Superior temporal gyrus (tissue), 1 donor: Measurements from ENCODE around the gene TMEM19.

ENCODE experiments used
- DNase-seq: peaks from one replicate; pipeline ENCODE4 v3.0.0-alpha.2; 2016; ENCODE audit errors: extremely low spot score

The TMEM19 gene

DNA sequence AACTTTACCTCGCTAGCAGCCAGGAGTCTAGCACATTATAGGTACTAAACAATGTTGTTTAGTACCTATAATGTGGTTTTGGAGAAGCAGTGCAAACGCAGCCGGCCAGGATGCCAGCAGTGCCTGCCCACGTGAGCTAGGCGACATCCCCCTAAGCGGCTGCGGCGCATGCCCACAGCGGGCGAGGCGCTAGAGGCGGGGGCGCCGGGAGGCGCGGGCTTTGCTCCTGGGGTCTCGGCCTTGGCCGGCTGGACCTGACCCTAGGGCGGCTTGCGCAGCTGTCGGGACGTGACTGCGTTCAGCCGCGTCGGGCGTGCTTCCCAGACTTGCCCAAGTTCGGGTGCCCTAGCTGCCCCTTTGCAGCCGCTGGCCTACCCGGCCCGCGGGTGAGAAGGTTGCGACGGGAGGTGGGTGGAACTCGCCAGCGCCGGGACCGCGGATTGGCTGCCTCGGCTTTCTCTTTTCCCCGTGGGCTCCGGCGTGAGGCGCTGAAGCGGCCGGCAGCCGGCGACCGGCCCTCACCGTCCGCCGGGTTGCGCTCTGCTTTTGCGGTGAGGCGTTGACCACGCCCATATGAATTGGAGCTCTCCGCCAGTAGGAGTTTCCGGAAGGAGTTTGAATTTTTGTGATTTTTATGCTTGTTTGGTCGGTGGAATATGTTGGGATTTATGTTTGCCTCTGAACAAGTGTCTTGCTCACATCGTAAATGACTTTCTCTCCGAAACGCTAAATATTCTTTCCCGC is at the start of gene TMEM19:
Gene TMEM19 (plus strand): TSS at position 169 of the 744 bp plus-strand sequence. CDS start 599 bp downstream, outside the sequence.
- peak; percentile 91 for DNase-seq

DNA sequence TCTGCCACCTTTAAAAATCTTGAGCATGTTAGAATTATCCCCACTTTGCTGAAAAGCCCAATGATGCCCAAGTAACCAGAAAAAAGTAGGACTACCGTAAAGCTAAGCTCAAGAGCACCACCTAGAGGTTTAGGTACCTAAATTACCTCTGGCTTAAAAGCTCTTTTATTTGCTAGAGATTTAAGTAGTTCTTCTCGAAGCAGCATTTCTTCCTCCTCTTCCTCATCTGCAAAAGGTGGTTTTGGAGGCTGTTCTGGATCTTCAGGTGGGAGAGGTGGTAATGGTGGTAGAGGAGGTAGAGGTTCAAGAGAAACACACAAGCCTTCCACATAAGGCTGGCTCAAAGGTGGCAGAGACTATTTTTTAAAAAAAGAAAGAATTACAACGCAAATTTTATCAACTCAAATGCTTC is 49.2 kb upstream of the TMEM19 start:
- peak; percentile 95 for DNase-seq

DNA sequence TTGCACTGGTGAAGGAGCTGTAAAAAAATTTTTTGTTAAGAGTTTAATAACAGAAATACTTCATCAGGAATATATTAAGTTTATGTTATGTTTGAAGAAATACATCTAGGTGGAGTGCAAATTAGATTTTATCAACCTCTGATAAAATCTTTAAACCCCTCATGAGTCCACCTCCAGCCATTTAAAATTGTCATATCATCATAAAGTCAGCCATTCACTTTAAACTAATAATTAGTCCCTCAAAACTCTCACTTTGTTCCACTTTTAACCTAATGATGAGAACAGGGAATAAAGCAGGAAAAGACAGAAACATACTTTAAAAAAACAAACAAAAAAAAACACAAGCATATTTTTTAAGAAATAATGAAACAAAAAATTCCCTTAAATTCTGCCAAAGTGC is 47.4 kb upstream of the TMEM19 start:
- no peak for DNase-seq

DNA sequence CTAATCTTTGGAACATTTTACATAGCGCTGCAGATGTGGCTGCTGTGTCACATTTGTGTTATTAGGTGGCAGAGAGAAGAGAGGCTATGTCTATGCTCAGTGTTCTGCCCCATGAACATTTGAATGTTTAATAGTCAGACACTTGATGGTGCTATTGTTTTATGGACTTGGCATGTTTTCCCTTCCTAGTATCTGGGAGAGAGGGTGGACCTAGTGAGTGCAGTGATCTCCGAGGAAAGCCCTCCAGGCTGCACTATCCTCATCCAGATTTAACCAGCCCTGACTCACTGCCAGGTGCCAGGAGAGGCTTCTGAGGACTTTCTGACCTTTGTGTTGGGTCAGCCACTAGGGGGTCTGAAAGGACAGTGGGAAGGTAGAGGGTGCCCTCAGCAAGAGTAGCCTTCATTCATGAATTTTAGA is 46.5 kb upstream of the TMEM19 start:
- peak; percentile 82 for DNase-seq

DNA sequence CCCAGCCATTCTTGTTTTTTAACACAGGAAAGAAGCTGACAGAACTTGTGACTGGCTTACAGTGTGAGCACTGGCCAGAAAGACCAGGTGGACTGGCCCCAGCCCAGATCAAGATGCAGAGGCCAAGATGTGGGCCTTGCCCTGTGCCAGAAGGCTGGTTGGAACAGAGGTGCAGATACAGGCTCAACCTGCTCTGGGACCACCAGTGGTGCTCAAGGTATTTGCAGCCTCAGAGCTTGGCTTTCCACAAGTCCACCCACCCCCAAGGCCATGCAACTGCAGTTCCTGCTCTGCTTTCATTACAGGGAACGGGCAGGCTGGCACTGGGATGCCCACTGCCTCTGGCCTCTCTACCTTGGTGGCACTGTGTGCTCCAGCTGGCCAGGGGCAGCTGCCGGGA is 45.6 kb upstream of the TMEM19 start:
- no peak for DNase-seq

DNA sequence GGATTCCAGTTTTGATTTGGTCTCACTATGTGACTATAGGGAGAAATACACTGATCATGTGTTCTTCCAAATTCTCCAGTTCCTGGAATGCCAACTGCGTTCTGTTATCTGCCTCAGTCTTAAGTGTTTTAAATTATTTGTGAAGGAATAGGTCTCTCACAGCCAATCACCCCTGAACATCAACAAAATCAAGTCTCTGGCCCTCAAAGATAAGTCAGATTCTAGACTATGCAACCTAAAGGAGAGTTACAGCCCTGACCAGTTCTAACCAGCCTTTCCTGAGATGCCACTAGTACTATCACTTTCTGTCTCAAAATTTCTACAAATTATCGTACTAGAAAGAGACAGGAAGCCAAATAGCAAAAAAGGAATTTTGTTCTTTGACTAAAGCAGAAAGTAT is 44.5 kb upstream of the TMEM19 start:
- no peak for DNase-seq

DNA sequence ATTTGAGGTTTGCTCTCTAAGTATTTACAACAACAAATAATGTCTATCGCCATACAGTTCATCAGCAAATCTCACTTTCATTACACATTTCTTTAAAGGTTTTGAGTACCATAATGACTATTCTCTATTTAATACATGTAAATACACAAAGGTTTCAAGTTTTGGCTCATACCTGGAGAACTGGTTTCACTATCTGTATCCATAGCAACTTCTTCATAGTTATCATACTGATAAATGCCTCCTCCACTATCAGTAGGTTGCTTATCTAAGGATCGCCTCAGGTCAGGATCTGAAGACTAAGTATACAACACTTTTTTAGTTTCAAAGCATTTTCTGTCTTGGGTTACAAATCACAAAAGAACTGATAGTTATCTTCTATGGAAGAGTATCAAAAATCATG is 43.6 kb upstream of the TMEM19 start:
- DNase-seq = no peak

DNA sequence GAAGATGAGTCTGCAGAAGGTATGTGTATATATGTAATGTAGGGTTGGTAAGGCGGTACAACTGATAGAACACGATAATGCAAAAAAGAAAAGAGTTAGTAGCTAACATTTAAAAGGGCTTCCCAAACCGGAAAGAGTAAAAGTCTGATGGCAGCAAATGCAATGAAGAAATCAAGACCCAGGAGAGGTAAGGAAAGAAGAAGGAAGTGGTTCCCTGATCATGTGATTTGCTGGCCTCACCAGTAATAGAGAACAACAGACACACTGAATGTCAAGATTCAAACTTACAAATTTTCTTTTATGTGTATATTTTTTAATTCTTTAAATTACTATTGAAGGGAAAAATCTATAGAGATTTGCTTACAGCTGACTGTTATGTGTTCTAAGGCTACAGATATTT is 40.6 kb upstream of the TMEM19 start:
- DNase-seq = no peak

DNA sequence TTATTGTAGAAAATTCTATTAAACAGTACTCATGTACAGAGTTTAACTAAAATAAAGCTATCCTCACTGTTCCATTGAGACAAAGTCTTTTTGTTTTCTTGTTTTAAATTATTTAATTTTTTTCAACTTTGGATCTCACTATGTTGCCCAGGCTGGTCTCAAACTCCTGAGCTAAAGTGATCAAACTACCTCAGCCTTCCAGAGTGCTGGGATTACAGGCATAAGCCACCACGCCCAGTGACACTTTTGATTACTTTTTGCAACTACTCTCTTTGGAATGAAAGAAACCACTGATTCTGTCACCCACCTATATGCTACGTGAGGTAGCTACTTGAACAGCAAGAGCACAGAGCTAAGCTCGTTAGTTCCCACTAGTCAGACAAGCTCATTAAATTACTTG is 39.4 kb upstream of the TMEM19 start:
- DNase-seq = no peak

DNA sequence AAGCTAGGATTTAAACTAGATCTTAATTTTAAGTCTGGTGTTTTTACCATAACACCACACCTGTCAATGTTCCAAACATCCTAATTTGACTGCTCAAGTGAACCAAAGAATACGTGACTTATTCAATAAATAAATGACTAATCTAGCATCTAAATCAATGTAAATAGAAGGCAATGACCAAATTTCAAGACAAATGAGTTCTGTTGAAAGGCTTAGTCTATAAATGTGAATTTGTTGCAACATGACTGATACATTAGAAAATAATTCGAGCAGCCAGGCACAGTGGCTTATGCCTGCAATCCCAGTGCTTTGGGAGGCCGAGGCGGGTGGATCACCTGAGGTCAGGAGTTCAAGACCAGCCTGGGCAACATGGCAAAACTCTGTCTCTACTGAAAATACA is 37.3 kb upstream of the TMEM19 start:
- no peak for DNase-seq

DNA sequence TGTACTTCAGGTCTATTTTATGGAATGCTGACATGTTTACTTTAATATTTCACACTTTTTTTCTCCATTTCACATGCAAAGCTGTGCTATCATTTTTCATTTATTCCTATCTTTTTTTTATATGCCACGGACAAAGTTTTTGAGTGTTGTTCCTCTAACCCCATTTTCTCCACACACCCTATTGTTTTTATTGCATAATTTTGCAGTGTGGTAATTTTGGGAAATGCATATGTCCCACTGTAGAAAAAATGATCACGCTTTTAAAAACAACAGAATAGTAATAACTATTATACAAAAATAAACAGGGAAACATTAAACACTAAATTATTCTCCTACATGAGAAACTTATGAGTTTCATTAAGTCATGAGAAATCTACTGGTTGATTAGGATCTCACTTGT is 36.5 kb upstream of the TMEM19 start:
- DNase-seq = no peak

DNA sequence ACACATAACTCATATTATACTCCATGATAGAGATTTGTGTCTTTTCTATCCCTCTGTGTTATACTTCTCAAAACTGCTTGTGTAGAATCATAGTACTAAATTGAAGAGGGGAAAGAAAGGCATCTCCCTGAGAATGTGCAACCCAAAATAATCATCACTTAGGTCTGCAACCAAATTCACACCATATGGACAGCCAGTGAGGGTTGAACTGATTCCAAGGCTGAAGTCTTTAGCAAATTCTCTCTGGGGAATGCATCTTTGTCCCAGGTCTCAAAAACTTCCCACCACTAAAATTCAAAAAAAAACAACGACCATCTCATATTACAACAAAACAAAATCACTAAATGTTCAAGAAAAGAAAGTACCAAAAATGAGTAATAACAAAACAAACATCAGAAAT is 33.2 kb upstream of the TMEM19 start:
- no peak for DNase-seq

DNA sequence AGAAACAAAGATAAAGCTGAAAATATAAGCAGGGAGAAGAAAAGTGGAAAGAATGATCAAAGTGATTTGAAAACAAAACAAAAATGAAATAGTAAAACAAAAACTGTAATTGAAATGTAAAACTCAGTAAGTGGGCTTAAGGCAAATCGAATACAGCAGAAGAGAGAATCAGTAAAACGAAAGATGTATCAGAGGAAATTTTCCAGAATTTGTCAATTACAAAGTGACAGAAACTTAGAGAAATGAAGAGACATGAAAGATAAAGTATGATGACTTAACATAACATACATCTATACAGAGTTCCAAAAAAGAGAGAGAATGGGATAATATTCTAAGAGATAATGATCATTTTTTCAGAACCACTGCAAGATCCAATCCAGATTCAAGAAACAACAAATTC is 32.7 kb upstream of the TMEM19 start:
- DNase-seq = no peak

DNA sequence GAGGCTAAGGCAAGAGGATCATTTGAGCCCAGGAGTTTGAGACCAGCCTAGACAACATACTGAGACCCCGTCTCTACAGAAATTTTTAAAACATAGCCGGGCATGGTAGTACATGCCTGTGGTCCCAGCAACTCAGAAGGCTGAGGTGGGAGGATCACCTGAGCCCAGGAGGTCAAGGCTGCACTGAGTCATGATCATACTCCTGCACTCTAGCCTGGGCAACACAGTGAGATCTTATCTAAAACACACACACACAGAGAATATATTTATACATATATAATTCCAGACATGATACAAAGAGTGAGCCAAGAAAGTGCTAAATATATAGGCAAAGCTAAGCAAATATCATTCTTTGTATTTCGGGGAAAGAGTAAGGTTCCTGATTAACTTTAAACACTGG is 31.7 kb upstream of the TMEM19 start:
- DNase-seq = no peak

DNA sequence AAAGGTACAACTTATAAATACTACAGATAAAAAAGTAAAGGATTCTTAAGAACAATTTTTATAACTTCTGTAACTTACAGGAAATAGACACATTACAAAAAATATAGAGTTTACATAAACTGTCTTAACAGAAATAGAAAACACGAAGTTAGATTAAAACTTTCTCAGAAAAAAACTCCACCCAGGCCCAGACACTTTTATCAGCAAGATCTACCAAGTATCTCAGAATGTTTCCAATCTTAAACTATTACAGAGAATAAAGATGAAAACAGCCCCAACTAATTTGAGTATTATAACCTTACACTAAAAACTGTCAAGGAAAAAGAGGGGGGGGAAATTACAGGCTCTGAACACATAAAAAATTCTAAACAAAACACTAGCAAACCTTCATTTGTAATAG is 30.4 kb upstream of the TMEM19 start:
- DNase-seq = no peak

DNA sequence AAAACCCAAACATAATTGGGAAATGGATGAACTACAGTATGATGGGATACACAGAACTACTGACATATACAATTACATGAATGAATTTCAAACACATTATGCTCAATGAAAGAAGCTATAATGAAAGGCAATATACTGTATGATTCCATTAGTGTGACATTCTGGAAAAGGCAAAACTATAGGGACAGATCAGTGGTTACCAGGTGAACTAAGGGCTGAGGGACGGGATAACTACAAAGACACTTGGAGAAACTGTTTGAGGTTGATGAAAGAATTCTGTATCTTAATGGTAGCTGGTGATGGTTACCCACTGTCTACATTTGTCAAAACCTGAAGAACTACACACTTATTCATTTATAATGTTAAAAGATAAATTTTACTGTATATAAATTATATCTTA is 30.0 kb upstream of the TMEM19 start:
- DNase-seq = no peak

DNA sequence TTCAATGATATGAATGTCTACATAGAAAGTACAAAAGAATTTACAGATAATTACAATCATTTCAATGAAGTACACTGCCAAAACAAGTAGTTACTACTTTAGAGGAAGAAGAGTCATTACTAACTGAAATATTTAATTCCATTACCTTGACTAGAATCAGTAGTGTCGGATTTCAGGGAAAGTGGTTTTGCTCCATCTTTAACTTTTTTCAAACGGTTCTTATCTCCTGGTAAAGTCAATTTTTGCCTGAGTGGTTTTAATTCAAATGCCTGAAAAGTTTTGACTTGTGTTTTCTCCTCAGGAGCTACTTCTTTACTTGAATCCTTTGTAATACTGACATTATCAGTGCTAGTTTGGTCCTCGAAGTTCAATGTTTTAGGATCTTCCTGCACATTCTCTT is 29.1 kb upstream of the TMEM19 start:
- no peak for DNase-seq

DNA sequence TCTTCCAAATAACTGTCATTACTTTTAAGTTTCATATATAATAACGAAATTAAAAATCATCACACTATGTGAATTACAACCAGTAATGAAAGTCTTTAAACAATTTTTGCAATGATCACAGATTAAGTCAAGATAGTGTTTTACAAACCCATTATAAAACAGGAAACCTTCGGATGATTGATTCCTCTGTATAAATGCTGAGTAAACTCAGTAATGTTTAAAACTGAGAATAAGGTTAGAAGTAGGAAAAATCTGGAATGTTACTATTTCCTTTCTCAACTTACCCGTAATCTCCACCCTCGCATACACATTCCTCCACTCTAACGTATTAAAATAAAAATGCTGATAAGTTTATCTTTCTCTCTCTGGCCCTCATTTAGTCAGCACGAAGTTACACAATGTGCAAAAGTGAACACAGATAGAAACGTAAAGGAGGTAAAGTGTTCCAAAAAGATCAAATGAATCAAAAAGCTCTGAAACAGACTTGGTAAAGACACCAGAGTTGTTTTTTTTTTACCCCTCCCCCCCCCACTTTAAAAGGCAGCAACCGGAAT is 23.8 kb upstream of the TMEM19 start:
- DNase-seq = no peak

DNA sequence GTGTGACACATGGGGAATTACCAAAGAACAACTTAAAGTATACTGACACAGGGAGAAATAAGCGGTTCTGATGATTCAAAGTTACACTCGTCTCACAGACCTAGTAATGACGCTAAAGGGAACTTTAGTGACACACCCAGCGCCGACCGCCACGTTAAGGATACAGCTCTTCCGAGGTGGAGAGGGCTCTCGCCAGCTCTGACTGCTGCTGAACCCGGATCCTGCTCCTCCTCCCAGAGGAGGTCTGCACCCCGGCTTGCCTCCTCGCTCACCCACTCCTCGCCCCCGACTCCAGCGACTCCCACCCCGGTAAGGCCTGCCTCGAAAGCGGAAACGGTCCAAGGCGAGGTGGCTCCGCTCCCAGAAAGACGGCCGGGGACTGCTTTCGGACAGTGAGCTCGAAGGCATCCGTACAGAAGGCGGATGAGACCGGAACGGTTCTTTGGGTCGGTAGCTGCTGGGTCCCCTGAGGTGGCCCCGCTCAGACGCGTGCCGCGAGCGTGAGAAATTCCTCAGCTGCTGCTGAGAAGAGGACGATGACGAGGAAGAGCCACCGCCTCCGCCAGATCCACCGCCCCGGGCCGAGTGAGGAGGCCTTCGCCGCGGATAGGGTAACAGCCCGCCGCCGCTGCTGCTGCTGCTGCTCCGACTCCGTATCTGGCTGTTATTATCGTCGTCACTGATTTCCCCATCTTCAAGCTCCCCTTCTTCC is 22.9 kb upstream of the TMEM19 start:
- no peak for DNase-seq

DNA sequence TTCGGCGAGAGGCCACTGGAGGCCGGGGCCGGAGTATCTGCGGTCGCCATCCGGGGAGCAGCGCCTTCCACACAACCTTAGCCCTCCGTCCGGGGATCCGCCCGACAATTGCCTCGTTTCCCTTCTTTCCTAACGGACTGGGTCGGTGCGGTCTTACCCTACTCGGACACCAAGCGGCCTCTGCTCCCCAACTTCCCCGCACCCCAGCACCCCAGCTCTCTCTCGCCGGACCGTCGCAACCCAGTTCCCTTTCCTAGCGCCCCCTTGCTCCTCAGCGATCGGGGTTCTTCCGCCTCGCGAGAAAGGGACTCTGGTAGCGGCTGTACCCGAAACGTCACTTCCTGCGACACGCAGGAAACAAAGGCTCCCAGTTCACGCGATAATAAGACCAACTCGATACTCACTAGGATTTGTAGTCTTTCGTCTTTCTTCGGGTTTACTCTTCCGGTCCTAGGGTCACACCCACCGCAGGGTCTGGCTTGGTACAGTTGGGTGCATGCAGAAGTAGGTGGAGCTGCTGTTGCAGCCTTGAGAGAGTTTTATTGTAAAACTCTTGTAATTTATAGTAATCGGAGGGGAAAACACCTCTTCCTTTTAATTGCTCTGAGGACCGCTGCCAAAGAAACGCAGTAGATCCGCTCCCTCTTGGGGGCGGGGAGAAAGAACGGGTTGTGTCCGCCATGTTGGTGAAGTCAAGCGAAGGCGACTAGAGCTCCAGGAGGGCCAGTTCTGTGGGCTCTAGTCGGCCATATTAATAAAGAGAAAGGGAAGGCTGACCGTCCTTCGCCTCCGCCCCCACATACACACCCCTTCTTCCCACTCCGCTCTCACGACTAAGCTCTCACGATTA is 22.1 kb upstream of the TMEM19 start, which contains the start of the genes THAP2 and ZFC3H1:
Gene THAP2 (plus strand): TSS at position 741 of the 850 bp plus-strand sequence. CDS start 209 bp downstream, outside the sequence.
Gene ZFC3H1 (minus strand): TSS at position 288 of the 850 bp plus-strand sequence. CDS start 238 bp downstream, at position 50.
- DNase-seq = peak; percentile 100

DNA sequence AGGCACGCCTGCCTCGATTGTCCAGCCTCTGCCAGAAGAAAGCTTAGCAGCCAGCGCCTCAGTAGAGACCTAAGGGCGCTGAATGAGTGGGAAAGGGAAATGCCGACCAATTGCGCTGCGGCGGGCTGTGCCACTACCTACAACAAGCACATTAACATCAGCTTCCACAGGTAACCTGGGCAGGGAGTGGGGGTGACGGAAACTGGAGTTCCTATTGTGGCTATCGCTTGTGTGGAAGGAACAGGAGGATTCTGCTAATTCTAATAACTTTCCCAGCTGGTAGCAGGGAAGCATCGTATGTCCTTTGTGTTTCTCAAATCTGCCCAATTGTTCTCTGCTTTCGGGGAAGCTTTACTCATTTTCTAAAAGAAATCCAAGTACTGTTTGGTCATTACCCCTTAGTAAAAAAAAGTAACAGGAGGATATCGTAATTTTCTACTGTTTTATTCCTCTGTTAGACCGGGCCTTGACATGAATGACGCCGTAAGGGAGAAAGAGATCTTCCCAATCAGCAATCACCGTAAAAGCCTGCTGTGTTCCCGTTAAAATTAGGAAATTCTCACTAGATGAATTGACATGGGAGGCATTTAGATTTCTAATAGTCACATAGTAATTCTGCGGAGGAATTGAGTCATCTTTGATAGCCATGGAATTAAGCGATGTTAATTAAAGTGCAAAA is 21.3 kb upstream of the TMEM19 start:
- no peak for DNase-seq
